NB4 (cell line): ENCODE data around the gene MAGEF1.

ENCODE experiments used
- CTCF ChIP-seq: IDR thresholded peaks from one replicate; pipeline ENCODE4 v1.5.1; 2012; ENCODE audit warnings: low read depth, low read length
- MAX ChIP-seq: IDR thresholded peaks from 2 replicates; pipeline ENCODE4 v1.6.1; 2011; ENCODE audit warnings: low read depth, low read length
- MYC ChIP-seq: IDR thresholded peaks from 2 replicates; pipeline ENCODE4 v1.6.1; 2011; ENCODE audit warnings: low read depth, low read length
- POLR2A ChIP-seq: IDR thresholded peaks from 2 replicates; pipeline ENCODE4 v1.6.1; 2011; ENCODE audit warnings: mild to moderate bottlenecking; ENCODE audit not compliant: insufficient read length; ENCODE audit errors: extremely low read depth

GRCh38 chr3:184742676-184743135 is 30.8 kb upstream of the MAGEF1 start:
- no peak for TF ChIP-seq CTCF
- TF ChIP-seq MAX, result no peak
- TF ChIP-seq POLR2A, result no peak
- no peak for TF ChIP-seq MYC
